K562 (cell line): ENCODE data around the gene PSMA7. TPM values are rescaled to one million over a fixed set of nuclear protein-coding genes. Genes with fewer than 3 reads are reported as not detected.

Experiments used
- CBX1 ChIP-seq: sonication (generic); IDR thresholded peaks from 2 replicates; pipeline ENCODE4 v1.6.1; 2016; ENCODE audit warnings: antibody characterized with exemption, low read depth, mild to moderate bottlenecking
- E2F3 ChIP-seq: fragments of 250-450 bp; sonication (Bioruptor Pico); IDR thresholded peaks from 2 replicates; pipeline ENCODE4 v1.4.0; 2020; ENCODE audit warnings: mild to moderate bottlenecking
- FOXA3 ChIP-seq, 2 experiments: fragments of 450-650 bp in 1 of 2; sonication (generic) in 1 of 2; formaldehyde crosslinking; IDR thresholded peaks in 1 of 2; conservative IDR thresholded peaks in 1 of 2; 2 replicates each; pipeline versions ENCODE4 v1.4.0 to v1.8.0; 2020 to 2022; ENCODE audit warnings: mild to moderate bottlenecking in 2 of 2, missing genetic modification reagents in 1 of 2
- HOXB6 ChIP-seq: fragments of 250-450 bp; sonication (Bioruptor Pico); IDR thresholded peaks from 2 replicates; pipeline ENCODE4 v1.5.1; 2022; ENCODE audit warnings: mild to moderate bottlenecking, borderline replicate concordance
- MYBL2 ChIP-seq, 2 experiments: fragments of 450-650 bp in 1 of 2; sonication (generic) in 1 of 2; formaldehyde crosslinking in 1 of 2; IDR thresholded peaks; 2 replicates each; pipeline versions ENCODE4 v1.6.1 to v1.8.1; 2017 to 2022; ENCODE audit warnings: borderline replicate concordance in 1 of 2, inconsistent platforms in 1 of 2, low read depth in 1 of 2, mild to moderate bottlenecking in 1 of 2, missing genetic modification reagents in 1 of 2, moderate library complexity in 1 of 2
- NBN ChIP-seq: fragments of 450-650 bp; IDR thresholded peaks from 2 replicates; pipeline ENCODE4 v1.6.1; 2016; ENCODE audit warnings: low read depth, mild to moderate bottlenecking
- PHB ChIP-seq: fragments of 250-450 bp; sonication (Bioruptor Pico); IDR thresholded peaks from 2 replicates; pipeline ENCODE4 v1.5.0; 2021
- POLR2A ChIP-seq: fragments of 450-650 bp; conservative IDR thresholded peaks from 2 replicates; pipeline ENCODE4 v1.6.1; 2016
- SMARCE1 ChIP-seq: fragments of 450-650 bp; IDR thresholded peaks from 2 replicates; pipeline ENCODE4 v1.7.1; 2016; ENCODE audit warnings: mild to moderate bottlenecking
- ZNF644 ChIP-seq: fragments of 200-800 bp; sonication (Bioruptor generic); IDR thresholded peaks from 2 replicates; pipeline ENCODE4 v1.6.1; 2016; ENCODE audit warnings: low read depth, missing genetic modification characterization, missing compliant biosample characterization
- ZNF785 ChIP-seq: fragments of 250-450 bp; sonication (Bioruptor Pico); IDR thresholded peaks from 2 replicates; pipeline ENCODE4 v1.4.0; 2020; ENCODE audit warnings: mild to moderate bottlenecking
- polyA plus RNA-seq, 8 experiments: library from polyadenylated mRNA; depleted of rRNA in 4 of 8; stranded (reverse) in 5 of 8; unstranded in 3 of 8; fragments of >200 nt; fragmentation: Nextera tagmentation in 2 of 8; fragmentation: Illumina TruSeq in 1 of 8; extraction: Ambion mirVana in 2 of 8; extraction: Trizol in 1 of 8; gene quantifications; 2 replicates each; pipeline versions ENCODE4 v1.2.1 to v1.2.3, GENCODE V29; 2011 to 2014; ENCODE audit warnings: inconsistent platforms in 1 of 8, missing spikeins in 1 of 8
- total RNA-seq, 7 experiments: library from RNA; depleted of rRNA in 6 of 7; stranded (reverse); fragments of >200 nt in 6 of 7; fragmentation: Illumina TruSeq in 2 of 7; extraction: Trizol in 2 of 7; gene quantifications; 2 replicates each; pipeline versions ENCODE4 v1.2.1 to v1.2.3, GENCODE V29; 2011 to 2021; ENCODE audit warnings: low replicate concordance in 1 of 7
- TF ChIP-seq, protein P1 (sequence below): fragments of 450-650 bp; IDR thresholded peaks from 2 replicates; pipeline ENCODE4 v1.6.1; 2016; ENCODE audit warnings: mild to moderate bottlenecking, moderate library complexity
- TF ChIP-seq, protein P2 (sequence below): sonication (generic); formaldehyde crosslinking; IDR thresholded peaks from 2 replicates; pipeline ENCODE4 v1.8.0; 2022; ENCODE audit warnings: missing genetic modification reagents, mild to moderate bottlenecking, borderline replicate concordance

PSMA7 gene
- total and polyA plus RNA-seq, 9 of the 15 experiments (the other 6 are each of a cell fraction or from before 2014, with no cell fraction given): 257 to 510 (median 393) TPM

DNA sequence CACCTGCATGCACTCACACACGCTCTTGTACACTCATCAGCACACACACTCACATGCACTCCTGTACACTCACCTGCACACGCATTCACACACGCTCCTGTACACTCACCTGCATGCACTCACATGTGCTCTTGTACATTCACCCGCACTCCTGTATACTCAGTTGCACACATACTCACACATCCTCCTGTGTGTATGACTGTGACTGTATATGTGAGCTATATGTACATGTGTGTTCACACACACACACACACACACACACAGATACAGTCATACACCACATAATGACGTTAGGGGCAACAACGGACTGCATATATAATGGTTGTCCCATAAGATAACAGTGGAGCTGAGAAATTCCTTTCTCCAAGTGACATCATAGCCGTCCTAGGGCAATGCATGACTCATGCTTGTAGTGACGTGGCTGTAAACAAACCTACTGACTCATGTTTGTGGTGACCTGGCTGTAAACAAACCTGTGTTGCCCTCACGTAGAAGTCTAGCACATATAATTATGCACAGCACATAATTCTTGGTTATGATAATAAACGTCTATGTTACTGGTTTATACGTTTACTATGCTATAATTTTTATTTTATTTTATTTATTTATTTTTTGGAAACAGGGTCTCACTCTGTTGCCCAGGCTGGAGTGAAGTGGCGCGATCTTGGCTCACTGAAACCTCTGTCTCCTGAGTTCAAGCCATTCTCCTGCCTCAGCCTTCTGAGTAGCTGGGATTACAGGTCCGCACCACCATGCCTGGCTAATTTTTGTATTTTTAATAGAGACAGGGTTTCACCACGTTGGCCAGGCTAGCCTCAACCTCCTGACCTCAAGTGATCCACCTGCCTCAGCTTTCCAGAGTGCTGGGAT, 54.7 kb downstream of the PSMA7 start (continued):
- TF ChIP-seq FOXA3 (CRISPR knock-in tag; conservative IDR thresholded peaks at IDR 0.05 in 1 of 2, IDR thresholded peaks at IDR 0.05 in 1 of 2): peak; percentile 73 to 91
- no peak for TF ChIP-seq CBX1
- TF ChIP-seq MYBL2 (IDR thresholded peaks at IDR 0.05; ENCODE audit: low read depth): no peak
- no peak for TF ChIP-seq MYBL2 (CRISPR knock-in tag; IDR thresholded peaks at IDR 0.05; ENCODE audit: borderline replicate concordance)
- TF ChIP-seq ZNF785 (CRISPR knock-in tag): no peak
- TF ChIP-seq ZNF644 (tag): no peak
- TF ChIP-seq, protein P1, sequence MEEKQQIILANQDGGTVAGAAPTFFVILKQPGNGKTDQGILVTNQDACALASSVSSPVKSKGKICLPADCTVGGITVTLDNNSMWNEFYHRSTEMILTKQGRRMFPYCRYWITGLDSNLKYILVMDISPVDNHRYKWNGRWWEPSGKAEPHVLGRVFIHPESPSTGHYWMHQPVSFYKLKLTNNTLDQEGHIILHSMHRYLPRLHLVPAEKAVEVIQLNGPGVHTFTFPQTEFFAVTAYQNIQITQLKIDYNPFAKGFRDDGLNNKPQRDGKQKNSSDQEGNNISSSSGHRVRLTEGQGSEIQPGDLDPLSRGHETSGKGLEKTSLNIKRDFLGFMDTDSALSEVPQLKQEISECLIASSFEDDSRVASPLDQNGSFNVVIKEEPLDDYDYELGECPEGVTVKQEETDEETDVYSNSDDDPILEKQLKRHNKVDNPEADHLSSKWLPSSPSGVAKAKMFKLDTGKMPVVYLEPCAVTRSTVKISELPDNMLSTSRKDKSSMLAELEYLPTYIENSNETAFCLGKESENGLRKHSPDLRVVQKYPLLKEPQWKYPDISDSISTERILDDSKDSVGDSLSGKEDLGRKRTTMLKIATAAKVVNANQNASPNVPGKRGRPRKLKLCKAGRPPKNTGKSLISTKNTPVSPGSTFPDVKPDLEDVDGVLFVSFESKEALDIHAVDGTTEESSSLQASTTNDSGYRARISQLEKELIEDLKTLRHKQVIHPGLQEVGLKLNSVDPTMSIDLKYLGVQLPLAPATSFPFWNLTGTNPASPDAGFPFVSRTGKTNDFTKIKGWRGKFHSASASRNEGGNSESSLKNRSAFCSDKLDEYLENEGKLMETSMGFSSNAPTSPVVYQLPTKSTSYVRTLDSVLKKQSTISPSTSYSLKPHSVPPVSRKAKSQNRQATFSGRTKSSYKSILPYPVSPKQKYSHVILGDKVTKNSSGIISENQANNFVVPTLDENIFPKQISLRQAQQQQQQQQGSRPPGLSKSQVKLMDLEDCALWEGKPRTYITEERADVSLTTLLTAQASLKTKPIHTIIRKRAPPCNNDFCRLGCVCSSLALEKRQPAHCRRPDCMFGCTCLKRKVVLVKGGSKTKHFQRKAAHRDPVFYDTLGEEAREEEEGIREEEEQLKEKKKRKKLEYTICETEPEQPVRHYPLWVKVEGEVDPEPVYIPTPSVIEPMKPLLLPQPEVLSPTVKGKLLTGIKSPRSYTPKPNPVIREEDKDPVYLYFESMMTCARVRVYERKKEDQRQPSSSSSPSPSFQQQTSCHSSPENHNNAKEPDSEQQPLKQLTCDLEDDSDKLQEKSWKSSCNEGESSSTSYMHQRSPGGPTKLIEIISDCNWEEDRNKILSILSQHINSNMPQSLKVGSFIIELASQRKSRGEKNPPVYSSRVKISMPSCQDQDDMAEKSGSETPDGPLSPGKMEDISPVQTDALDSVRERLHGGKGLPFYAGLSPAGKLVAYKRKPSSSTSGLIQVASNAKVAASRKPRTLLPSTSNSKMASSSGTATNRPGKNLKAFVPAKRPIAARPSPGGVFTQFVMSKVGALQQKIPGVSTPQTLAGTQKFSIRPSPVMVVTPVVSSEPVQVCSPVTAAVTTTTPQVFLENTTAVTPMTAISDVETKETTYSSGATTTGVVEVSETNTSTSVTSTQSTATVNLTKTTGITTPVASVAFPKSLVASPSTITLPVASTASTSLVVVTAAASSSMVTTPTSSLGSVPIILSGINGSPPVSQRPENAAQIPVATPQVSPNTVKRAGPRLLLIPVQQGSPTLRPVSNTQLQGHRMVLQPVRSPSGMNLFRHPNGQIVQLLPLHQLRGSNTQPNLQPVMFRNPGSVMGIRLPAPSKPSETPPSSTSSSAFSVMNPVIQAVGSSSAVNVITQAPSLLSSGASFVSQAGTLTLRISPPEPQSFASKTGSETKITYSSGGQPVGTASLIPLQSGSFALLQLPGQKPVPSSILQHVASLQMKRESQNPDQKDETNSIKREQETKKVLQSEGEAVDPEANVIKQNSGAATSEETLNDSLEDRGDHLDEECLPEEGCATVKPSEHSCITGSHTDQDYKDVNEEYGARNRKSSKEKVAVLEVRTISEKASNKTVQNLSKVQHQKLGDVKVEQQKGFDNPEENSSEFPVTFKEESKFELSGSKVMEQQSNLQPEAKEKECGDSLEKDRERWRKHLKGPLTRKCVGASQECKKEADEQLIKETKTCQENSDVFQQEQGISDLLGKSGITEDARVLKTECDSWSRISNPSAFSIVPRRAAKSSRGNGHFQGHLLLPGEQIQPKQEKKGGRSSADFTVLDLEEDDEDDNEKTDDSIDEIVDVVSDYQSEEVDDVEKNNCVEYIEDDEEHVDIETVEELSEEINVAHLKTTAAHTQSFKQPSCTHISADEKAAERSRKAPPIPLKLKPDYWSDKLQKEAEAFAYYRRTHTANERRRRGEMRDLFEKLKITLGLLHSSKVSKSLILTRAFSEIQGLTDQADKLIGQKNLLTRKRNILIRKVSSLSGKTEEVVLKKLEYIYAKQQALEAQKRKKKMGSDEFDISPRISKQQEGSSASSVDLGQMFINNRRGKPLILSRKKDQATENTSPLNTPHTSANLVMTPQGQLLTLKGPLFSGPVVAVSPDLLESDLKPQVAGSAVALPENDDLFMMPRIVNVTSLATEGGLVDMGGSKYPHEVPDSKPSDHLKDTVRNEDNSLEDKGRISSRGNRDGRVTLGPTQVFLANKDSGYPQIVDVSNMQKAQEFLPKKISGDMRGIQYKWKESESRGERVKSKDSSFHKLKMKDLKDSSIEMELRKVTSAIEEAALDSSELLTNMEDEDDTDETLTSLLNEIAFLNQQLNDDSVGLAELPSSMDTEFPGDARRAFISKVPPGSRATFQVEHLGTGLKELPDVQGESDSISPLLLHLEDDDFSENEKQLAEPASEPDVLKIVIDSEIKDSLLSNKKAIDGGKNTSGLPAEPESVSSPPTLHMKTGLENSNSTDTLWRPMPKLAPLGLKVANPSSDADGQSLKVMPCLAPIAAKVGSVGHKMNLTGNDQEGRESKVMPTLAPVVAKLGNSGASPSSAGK: no peak; the same call in 1 of the 2 replicates
- peak; percentile 80 for TF ChIP-seq SMARCE1
- TF ChIP-seq NBN: peak; percentile 59; the same call in 1 of the 2 replicates
- TF ChIP-seq E2F3 (CRISPR knock-in tag): no peak
- TF ChIP-seq HOXB6: no peak
- TF ChIP-seq PHB: no peak
- TF ChIP-seq POLR2A: no peak
- TF ChIP-seq, protein P2, sequence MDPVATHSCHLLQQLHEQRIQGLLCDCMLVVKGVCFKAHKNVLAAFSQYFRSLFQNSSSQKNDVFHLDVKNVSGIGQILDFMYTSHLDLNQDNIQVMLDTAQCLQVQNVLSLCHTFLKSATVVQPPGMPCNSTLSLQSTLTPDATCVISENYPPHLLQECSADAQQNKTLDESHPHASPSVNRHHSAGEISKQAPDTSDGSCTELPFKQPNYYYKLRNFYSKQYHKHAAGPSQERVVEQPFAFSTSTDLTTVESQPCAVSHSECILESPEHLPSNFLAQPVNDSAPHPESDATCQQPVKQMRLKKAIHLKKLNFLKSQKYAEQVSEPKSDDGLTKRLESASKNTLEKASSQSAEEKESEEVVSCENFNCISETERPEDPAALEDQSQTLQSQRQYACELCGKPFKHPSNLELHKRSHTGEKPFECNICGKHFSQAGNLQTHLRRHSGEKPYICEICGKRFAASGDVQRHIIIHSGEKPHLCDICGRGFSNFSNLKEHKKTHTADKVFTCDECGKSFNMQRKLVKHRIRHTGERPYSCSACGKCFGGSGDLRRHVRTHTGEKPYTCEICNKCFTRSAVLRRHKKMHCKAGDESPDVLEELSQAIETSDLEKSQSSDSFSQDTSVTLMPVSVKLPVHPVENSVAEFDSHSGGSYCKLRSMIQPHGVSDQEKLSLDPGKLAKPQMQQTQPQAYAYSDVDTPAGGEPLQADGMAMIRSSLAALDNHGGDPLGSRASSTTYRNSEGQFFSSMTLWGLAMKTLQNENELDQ (CRISPR knock-in tag): no peak
